Kidney tubule cell (primary cell): ENCODE results near the gene IGHMBP2.
"Not testable (repeated sequence)": the region's sequence is repeated elsewhere in the genome, so short reads cannot be mapped to it uniquely, and the experiment has no call there.

Experiments
- DNase-seq: peaks from one replicate; pipeline ENCODE4 v3.0.0-alpha.2; 2018; ENCODE audit warnings: low spot score

IGHMBP2 gene

GRCh38 chr11:68903288-68904247 is at the start of gene IGHMBP2, which contains the start of gene MRPL21:
Gene IGHMBP2 (plus strand): TSS chr11:68903891. CDS start chr11:68903953, 62 bp downstream.
Gene MRPL21 (minus strand): TSS chr11:68903832. CDS start chr11:68903810, 22 bp downstream.
- peak; percentile 86 for DNase-seq

GRCh38 chr11:68854273-68854958 is 49.3 kb upstream of the IGHMBP2 start:
- no peak for DNase-seq

- no peak for DNase-seq
These were observed 48.3 kb upstream of the IGHMBP2 start for GRCh38 chr11:68855205-68855981.

GRCh38 chr11:68856425-68857030 is 47.2 kb upstream of the IGHMBP2 start:
- not testable (repeated sequence) for DNase-seq

GRCh38 chr11:68857037-68857586 is 46.6 kb upstream of the IGHMBP2 start:
- no peak for DNase-seq

- no peak for DNase-seq
These were observed 44.6 kb upstream of the IGHMBP2 start for GRCh38 chr11:68859123-68859522.

GRCh38 chr11:68862421-68862820 is 41.3 kb upstream of the IGHMBP2 start:
- DNase-seq = no peak

- no peak for DNase-seq
These were observed 40.0 kb upstream of the IGHMBP2 start for GRCh38 chr11:68863553-68864265.

- no peak for DNase-seq
These were observed 38.5 kb upstream of the IGHMBP2 start for GRCh38 chr11:68865241-68865640.

- no peak for DNase-seq
These were observed 36.6 kb upstream of the IGHMBP2 start for GRCh38 chr11:68867066-68867465.

GRCh38 chr11:68868221-68868835 is 35.4 kb upstream of the IGHMBP2 start:
- no peak for DNase-seq

GRCh38 chr11:68870470-68870869 is 33.2 kb upstream of the IGHMBP2 start:
- no peak for DNase-seq

GRCh38 chr11:68872216-68873003 is 31.3 kb upstream of the IGHMBP2 start:
- DNase-seq = no peak

GRCh38 chr11:68878022-68878421 is 25.7 kb upstream of the IGHMBP2 start:
- DNase-seq = no peak

- no peak for DNase-seq
These were observed 22.8 kb upstream of the IGHMBP2 start for GRCh38 chr11:68880851-68881250.

- DNase-seq = no peak
These were observed 22.4 kb upstream of the IGHMBP2 start for GRCh38 chr11:68881320-68881719.

GRCh38 chr11:68882391-68882790 is 21.3 kb upstream of the IGHMBP2 start:
- no peak for DNase-seq

GRCh38 chr11:68884827-68885226 is 18.9 kb upstream of the IGHMBP2 start:
- DNase-seq = not testable (repeated sequence)

- DNase-seq = no peak
These were observed 13.7 kb upstream of the IGHMBP2 start for GRCh38 chr11:68889948-68890446.
